ENCODE data around the gene LILRB2.
"Not testable (repeated sequence)": the region's sequence is repeated elsewhere in the genome, so short reads cannot be mapped to it uniquely, and the experiment has no call there.

LILRB2 gene

GRCh38 chr19:54281007-54281728, at the start of gene LILRB2:
TSS of gene LILRB2 (minus strand) at chr19:54281110. CDS start at chr19:54280496, 614 bp downstream.
- DNase-seq, result no peak

DNA sequence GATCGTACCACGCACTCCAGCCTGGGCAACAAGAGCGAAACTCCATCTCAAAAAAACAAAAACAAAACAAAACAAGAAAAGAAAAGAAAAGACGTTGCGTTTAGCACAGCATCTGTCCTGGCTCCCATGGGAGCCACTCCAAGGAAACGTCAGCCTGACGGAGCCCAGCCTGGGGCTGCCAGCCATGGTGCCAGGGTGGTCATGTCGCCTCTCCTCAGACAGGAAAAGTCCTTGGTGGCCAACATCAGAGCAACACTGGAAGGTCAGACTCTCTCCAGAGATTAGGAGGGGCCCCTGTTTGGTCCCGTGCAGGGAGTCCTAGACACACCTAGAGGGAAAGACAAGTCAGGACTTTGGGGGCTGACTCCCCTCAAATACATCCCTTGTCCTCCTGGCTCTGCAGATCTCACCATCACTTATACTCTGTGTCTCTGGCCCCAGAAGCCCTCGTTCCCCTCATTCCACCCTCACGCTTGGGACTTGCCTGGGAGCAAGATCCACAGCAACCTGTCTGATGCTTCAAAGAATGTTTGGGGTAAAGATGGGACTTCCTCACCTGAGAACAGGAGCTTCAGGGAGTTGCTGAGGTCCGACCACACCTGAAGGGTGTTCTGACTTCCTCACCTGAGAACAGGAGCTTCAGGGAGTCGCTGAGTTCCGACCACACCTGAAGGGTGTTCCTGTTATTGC, 48.7 kb upstream of the LILRB2 start:
- no peak for DNase-seq

GRCh38 chr19:54328781-54329180, 47.9 kb upstream of the LILRB2 start:
- not testable (repeated sequence) for DNase-seq

DNA sequence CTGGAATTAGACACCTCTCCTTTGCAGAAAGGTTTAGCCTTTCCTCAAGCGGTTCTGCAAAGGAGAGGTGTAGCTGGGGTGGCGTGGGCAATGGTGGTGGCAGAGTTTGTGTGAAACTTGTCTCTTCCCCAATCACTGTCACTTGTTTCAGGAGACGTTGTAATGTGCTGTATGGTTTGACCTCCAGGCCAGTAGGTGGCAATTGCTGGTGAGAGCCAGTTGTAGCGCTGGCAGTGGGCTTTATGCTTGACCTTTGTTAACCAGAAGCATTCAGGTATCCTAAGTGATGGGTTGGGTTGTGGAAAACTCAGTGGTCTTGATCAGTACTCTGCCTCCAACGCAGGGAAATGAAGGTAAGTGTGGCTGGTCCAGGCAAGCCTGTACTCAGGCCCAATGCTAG, 44.7 kb upstream of the LILRB2 start:
- no peak for DNase-seq

DNA sequence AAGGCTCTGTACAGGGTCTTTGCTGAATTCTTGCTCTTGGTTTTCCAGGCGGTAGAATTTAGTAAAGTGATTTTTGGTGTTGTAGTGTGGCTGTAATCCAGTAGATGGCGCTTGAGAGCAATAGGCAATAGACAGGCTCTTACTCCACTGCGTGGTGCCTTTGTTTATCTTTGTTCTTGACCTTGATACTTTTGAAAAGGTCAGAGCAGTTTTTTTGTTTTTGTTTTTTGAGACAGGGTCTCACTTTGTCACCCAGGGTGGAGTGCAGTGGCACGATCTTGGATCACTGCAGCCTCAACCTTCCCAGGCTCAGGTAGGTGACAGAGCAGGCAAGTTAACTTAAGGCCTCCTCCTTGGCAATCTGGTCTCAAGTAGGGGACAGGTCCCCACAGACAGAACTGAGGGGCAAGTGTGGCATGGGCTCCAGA, 44.3 kb upstream of the LILRB2 start:
- DNase-seq, result peak; percentile 47

DNA sequence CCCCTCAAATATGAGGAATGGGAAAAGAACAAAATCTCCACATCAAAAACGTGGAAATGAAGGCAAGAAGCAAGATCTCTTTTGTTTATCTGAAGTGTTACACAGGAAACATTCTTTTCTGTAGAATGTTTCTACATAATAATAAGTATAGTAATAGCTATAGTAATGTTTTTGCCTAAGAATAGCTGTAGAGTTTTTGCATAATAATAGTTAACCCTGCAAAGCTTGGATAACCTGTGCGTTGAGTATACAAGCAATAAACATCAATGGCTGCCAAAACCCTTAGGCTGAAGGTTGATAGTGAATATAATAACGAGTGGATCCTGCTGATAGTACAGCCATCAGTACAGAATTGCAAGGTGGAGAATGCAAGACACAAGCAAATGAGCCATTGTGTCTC, 43.2 kb upstream of the LILRB2 start:
- no peak for DNase-seq

GRCh38 chr19:54322934-54323333, 42.0 kb upstream of the LILRB2 start:
- DNase-seq, result not testable (repeated sequence)

DNA sequence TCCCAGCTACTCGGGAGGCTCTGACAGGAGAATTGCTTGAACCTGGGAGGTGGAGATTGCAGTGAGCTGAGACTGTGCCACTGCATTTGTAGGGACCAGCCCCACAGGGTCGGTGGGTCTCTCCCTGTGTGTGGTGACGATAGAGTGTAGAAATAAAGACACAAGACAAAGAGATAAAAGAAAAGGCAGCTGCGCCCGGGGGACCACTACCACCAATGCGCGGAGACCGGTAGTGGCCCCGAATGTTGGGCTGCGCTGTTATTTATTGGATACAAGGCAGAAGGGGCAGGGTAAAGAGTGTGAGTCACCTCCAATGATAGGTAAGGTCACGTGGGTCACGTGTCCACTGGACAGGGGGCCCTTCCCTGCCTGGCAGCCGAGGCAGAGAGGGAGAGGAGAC, 41.4 kb upstream of the LILRB2 start:
- DNase-seq, result not testable (repeated sequence)

DNA sequence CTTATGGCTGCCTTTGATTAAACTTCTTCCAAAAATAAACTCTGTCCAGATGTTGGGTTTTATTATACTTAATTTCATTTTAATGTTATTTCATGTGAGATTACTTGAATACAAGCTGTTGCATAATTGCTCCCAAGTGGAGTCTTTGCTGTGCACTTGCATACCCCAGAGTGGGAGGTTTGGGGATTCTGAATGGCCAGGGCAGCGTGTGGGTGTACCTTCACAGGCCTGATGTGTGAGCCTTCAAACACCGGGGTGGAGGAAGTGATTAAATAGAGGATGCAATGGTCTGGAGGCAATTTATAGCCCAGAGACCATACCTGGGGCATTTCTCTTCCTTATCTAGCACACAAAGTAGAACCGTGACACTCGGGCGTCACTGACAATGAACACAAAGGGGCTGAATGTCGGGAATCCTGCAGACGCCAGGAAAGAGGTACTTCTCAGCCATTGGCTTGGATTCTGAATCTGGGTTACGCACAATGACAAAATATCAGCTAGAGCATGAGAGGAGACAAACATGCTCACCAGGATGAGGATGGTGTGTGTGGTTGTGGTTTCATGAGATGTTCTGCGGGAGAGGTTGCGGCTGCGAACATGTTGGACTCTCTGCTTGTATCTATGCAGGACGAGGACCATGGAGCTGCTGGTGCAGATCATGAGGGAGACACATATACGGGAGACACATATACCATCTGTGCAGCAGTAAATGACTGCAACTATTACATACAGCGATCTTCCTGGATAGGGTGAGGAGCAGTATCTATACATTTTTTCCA, 39.2 kb upstream of the LILRB2 start:
- DNase-seq, result no peak

DNA sequence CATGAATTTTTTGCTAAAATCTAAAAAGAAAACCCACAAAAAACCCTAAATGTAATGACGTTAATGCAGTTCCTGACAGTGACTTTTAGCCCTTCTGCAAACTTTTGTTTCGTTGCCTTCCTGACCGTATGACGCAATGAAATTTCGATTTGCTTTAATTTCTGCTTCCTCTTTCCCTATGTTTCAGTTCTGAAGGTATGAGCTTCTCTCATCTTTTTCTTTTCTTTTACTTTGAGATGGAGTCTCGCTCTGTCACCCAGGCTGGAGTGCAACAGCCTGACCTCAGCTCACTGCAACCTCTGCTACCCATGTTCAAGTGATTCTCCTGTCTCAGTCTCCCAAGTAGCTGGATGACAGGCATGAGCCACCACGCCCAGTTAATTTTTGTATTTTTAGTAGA, 38.1 kb upstream of the LILRB2 start:
- DNase-seq, result no peak

GRCh38 chr19:54317965-54318240, 37.0 kb upstream of the LILRB2 start:
- DNase-seq, result no peak

- no peak for DNase-seq
Measured at GRCh38 chr19:54317108-54317964, 36.4 kb upstream of the LILRB2 start.

GRCh38 chr19:54316746-54317107, 35.8 kb upstream of the LILRB2 start:
- no peak for DNase-seq

- no peak for DNase-seq
Measured at GRCh38 chr19:54315956-54316355, 35.0 kb upstream of the LILRB2 start.

- no peak for DNase-seq
Measured at GRCh38 chr19:54312436-54313377, 31.8 kb upstream of the LILRB2 start, which contains the start of gene LILRA5. TSS of gene LILRA5 (minus strand) at chr19:54313166. CDS start at chr19:54313019, 147 bp downstream.

DNA sequence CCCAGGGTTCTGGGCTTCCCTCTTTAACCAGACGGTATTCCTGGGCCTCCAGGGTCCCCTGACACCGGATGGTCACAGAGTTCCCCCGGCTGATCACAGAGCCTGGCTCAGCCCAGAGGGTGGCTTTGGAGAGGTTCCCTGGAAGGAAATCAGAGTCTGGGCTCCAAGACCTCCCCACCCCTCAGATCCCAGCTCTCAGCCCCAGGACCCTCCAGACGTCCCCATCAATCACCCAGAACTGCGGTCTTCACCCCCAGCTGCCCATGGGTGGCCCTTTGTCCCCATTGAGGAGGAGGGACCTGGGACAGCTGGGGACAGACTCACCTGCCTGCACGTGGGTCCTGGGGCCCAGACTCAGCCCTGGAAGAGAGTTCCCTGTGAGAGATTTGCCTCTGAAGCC, 31.1 kb upstream of the LILRB2 start:
- DNase-seq, result no peak

GRCh38 chr19:54311486-54311885, 30.6 kb upstream of the LILRB2 start:
- DNase-seq, result no peak

DNA sequence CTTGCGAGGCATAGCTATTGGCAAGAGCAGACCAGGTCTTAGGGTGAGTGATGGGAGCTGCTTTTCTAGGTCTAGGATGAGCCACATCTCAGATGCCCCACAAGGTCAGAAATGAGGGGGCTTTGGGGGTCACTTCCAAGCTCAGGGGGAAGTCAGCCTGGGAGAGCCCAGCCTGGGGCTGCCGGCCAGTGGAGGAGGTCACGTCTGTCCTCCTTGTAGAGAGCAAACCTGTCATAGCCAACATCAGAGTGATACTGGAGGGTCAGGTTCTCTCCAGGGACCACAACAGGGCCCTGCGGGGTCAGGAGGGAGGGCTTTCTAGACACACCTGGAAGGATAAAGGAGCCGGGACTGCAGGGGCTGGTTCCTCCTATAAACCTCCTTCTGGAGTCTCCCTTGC, 29.6 kb upstream of the LILRB2 start:
- DNase-seq, result no peak

DNA sequence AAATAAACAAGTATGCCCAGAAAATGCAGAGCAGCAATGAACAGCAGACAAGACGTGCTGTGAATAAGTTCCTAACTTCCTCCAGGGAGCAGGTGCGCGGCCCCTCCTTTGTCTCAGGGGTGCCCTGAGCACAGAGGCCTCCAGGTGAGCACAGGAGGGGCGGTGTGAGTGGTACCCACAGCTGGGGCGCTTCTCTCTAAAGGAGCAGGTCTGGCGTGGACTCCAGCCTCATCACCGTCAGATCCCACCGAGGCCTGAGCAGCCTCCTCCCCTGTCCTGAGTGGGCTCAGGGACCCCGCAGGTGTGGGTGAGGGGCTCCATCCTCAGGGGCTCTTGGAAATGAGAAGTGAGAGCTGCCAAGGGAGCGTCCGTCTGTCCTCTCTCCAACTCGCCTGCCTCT, 28.9 kb upstream of the LILRB2 start:
- DNase-seq, result no peak

DNA sequence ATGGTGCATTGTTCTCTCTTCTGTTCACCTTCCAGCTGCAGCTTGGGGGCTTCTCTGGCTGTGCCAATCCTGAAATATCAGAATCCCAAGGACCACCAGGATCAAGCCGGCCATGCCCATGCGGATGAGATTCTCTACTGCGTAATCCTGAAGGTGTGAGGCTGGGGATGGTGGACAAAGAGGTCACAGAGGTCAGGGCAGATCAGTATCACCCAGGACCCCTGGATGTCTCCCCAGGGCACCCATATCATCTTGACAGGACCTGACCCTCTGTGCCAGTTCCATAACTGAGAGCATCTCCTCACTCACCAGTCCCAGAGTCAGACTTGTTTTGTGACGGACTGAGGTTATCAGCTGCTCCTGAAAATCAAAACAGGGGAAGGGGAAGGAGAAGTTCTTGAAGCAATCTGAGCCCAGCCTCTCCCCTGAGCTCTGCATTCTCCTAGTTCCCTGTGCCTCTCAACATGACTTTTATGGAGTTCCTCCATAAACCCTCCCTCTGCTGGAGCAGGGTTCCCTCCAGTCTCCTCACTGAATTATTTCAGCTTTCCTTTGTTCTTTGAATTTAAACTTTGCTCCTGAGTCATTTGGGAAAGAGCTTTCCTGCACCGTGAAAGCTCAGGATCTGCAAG, 26.6 kb upstream of the LILRB2 start:
- DNase-seq, result no peak

- DNase-seq, result no peak
Measured at GRCh38 chr19:54305141-54305540, 24.2 kb upstream of the LILRB2 start.

Data from DMS53 (cell line).